ENCODE measurements around the gene C1orf53. TPM values are rescaled to one million over a fixed set of nuclear protein-coding genes. Genes with fewer than 3 reads are reported as not detected.

Gene C1orf53
- total and polyA plus RNA-seq, 2 of the 4 experiments (the other 2 are of a cell fraction), result 4.8 to 7.0 TPM

- no CpG with 5 or more reads among the region's 4 CpGs for WGBS, 2 experiments (ENCODE audit: extremely low coverage in 2 of 2, insufficient read length in 1 of 2)
- Histone ChIP-seq H3K14ac (replicated peaks; ENCODE audit: low read depth, low read length) (no peak overlapping the region), H3K27me3 (ENCODE audit: control insufficient read depth, insufficient read depth, low read length) (no peaks in the 10 kb centered on the region), H3K9ac (ENCODE audit: low read depth, low read length) (no peak overlapping the region), H3K79me1 (ENCODE audit: low read depth in 1 of 2, low read length in 2 of 2) (no peaks in the 10 kb centered on the region), H4K8ac (ENCODE audit: low read depth in 2 of 2, low read length in 2 of 2) (no peak overlapping the region), H2BK15ac (ENCODE audit: low read depth, low read length) (no peak overlapping the region), H2BK120ac (ENCODE audit: low read depth, low read length) (peak overlapping the region; percentile 33; the same call in 1 of the 2 replicates), H4K5ac (ENCODE audit: low read depth, low read length) (peak overlapping the region; percentile 60; the same call in 1 of the 2 replicates), H4K91ac (ENCODE audit: insufficient read depth, low read depth, low read length) (no peak overlapping the region), H4K20me1 (ENCODE audit: insufficient read depth, low read length) (no peaks in the 10 kb centered on the region), H3K18ac (ENCODE audit: low read depth, low read length) (peak overlapping the region; percentile 82; the same call in 1 of the 2 replicates), H3K36me3 (ENCODE audit: control insufficient read depth, insufficient read depth, low read length) (no peaks in the 10 kb centered on the region), H3K23ac (ENCODE audit: low read depth, low read length) (no peak overlapping the region), H3K27ac (ENCODE audit: insufficient read depth, low read length) (no peak overlapping the region), H2AK9ac (replicated peaks; ENCODE audit: low read depth, low read length, poor library complexity) (no peak overlapping the region), H2AFZ (replicated peaks; ENCODE audit: low read length, poor library complexity) (no peak overlapping the region), H3K9me1 (ENCODE audit: insufficient read depth, low read length) (no peaks in the 10 kb centered on the region; the same call in 1 of the 2 replicates), H2BK20ac (ENCODE audit: low read depth, low read length) (no peak overlapping the region), H3K4me1 (ENCODE audit: control insufficient read depth, insufficient read depth, low read length) (0 out of 2 replicates have a peak, but pooled peaks cover 2% of the 10 kb centered on the region), H3K4me3 (ENCODE audit: insufficient read depth, low read depth, low read length) (no peak overlapping the region), H3K4ac (ENCODE audit: low read depth, low read length) (no peak overlapping the region), H2AK5ac (ENCODE audit: low read depth, low read length) (no peak overlapping the region), H3K9me3 (ENCODE audit: control insufficient read depth, insufficient read depth, low read length) (no peaks in the 10 kb centered on the region), H3K56ac (ENCODE audit: extremely low read depth, insufficient read depth, low read length) (no peak overlapping the region), H2BK5ac (ENCODE audit: low read depth, low read length, poor library complexity, severe bottlenecking) (no peak overlapping the region), H3K4me2 (ENCODE audit: low read depth, low read length) (no peak overlapping the region)
- dilution Hi-C loops (cut with HindIII; ENCODE audit: low sequenced_read_pairs, unreplicated experiment) (no loop called here), in situ Hi-C loops (cut with MboI; ENCODE audit: low sequenced_read_pairs) (no loop called here), intact Hi-C loops (cut with micrococcal nuclease) (loop anchor here (10.0 kb wide), 1 partner anchor 60 kb away; no protein-coding TSS in a partner anchor)
- ChIA-PET CTCF (interaction anchor here (0.7 kb wide), 1 partner anchor 297 kb away, joined by 3 read pairs; no protein-coding TSS in a partner anchor), POLR2A (ENCODE audit: unreplicated experiment) (no interaction called here)
- no peak for TF ChIP-seq SMC3 (IDR thresholded peaks at IDR 0.05; ENCODE audit: low read depth, low read length)
- no peak for TF ChIP-seq RAD21 (IDR thresholded peaks at IDR 0.05; ENCODE audit: low read length)
- TF ChIP-seq CTCF (conservative IDR thresholded peaks at IDR 0.05; ENCODE audit: low read depth, low read length), result no peak
- TF ChIP-seq POLR2A (IDR thresholded peaks at IDR 0.05; ENCODE audit: low read depth, low read length), result no peak
- no peak for TF ChIP-seq MAFK (IDR thresholded peaks at IDR 0.05; ENCODE audit: low read depth, low read length)
- TF ChIP-seq MAZ (IDR thresholded peaks at IDR 0.05; ENCODE audit: borderline replicate concordance, low read depth, low read length), result no peak
- TF ChIP-seq FOS (IDR thresholded peaks at IDR 0.05; ENCODE audit: low read depth, low read length), result no peak
- no peak for TF ChIP-seq CHD1 (IDR thresholded peaks at IDR 0.05; ENCODE audit: low read depth, low read length)
- TF ChIP-seq RFX5 (IDR thresholded peaks at IDR 0.05; ENCODE audit: low read depth, low read length), result no peak
- no peak for TF ChIP-seq CEBPB (IDR thresholded peaks at IDR 0.05; ENCODE audit: low read depth, low read length)
- TF ChIP-seq RCOR1 (IDR thresholded peaks at IDR 0.05; ENCODE audit: insufficient replicate concordance, low read length), result no peak
- DNase-seq (no peak), ATAC-seq (ENCODE audit: low read depth) (no peak)
- BruUV-seq (replicated peaks), result no TSS peak
These were observed 52.4 kb downstream of the C1orf53 start for GRCh38 chr1:197954718-197955418.
